RKO (cell line): ENCODE measurements around the gene TBC1D25.

Experiments used
- DNase-seq: peaks from one replicate; pipeline ENCODE4 v3.0.0-alpha.2; 2016; ENCODE audit warnings: low spot score

The TBC1D25 gene

GRCh38 chrX:48560056-48560455, 20.5 kb downstream of the TBC1D25 start:
- DNase-seq: no peak

GRCh38 chrX:48560681-48561080, 21.2 kb downstream of the TBC1D25 start:
- no peak for DNase-seq

DNA sequence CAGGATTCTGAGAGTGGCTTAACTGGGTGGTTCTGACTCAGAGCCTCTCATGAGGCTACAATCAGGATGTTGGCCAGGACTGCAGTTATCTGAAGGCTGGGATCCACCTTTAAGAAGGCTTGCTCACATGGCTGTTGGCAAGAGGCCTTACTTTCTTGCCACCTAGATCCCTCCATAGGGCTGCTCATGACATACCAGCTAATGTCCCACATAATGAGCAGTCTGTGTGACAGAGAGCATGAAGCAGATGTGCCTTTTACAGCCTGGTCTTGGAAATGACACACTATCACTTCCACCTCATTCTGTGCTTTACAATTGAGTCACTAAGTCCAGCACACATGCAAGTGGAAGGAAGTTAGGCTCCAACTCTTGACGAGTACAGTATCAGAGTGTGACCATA, 30.4 kb downstream of the TBC1D25 start:
- DNase-seq: peak; percentile 79

- DNase-seq: peak; percentile 42
These were observed 34.3 kb downstream of the TBC1D25 start for GRCh38 chrX:48573690-48574269.

DNA sequence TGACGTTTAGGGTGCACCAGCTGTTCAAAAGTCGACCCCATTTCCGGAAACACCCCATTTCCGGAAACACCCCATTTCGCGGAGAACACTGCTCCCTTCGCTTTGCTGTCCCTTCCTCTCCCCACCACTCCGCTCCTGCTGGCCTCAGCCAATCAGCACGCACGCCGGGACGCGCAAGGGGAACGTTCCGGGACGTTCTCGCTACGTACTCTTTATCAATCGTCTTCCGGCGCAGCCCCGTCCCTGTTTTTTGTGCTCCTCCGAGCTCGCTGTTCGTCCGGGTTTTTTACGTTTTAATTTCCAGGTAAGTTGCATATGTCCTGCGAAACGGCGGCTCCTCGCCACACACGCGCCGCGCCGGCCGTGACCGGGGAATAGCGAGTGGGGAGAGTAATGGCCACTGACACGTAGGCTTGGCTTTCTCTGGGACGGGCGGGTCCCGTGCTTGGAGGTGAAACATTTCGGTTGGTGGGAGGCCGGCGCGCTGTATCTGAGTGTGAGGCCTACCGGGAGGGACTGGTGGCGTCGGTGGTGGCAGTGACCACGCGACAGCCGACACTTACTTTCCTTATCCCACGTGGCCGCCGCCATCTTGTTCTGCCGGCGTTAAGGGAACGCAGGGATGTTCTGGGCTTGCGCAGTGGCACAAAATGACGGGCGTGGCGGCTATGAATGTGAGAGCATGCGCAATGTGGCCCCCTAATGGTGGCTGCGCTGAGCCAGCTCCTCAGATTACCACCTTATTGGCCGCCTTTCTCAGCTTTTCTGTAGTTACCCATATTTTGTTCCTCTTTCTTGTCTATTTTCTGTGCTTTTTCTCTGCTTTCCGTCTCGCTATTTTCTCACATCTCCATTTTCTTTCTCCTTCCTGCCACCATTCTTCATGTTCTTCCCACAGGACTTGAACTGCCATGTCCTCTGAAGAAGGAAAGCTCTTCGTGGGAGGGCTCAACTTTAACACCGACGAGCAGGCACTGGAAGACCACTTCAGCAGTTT, 35.1 kb downstream of the TBC1D25 start, which contains the start of gene RBM3:
Gene RBM3 (plus strand): TSS at position 215 of the 997 bp plus-strand sequence. CDS start 697 bp downstream, at position 912.
- peak; percentile 91 for DNase-seq

- DNase-seq: no peak
These were observed 36.1 kb downstream of the TBC1D25 start for GRCh38 chrX:48575642-48576041.

GRCh38 chrX:48576108-48576507, 36.6 kb downstream of the TBC1D25 start:
- DNase-seq: no peak

- DNase-seq: no peak
These were observed 39.2 kb downstream of the TBC1D25 start for GRCh38 chrX:48578661-48579128.

GRCh38 chrX:48579259-48579658, 39.7 kb downstream of the TBC1D25 start:
- DNase-seq: no peak

GRCh38 chrX:48580662-48581061, 41.1 kb downstream of the TBC1D25 start:
- no peak for DNase-seq

DNA sequence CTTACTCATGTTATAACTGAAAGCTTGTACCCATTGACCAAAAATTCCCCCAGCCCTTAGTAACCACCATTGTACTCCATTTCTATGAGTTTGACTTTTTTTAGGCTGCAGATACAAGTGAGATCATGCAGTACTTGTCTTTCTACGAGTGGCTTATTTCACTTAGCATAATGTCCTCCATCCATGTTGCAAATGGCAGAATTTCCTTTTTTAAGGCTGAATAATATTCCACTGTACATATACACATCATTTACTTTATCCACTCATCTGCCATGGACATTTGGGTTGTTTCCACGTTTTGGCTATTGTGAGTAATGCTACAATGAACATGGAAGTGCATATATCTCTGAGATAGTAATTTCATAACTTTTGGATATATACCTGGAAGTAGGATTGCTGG, 45.2 kb downstream of the TBC1D25 start:
- DNase-seq: no peak

GRCh38 chrX:48589482-48590162, 50.1 kb downstream of the TBC1D25 start:
- DNase-seq: no peak

DNA sequence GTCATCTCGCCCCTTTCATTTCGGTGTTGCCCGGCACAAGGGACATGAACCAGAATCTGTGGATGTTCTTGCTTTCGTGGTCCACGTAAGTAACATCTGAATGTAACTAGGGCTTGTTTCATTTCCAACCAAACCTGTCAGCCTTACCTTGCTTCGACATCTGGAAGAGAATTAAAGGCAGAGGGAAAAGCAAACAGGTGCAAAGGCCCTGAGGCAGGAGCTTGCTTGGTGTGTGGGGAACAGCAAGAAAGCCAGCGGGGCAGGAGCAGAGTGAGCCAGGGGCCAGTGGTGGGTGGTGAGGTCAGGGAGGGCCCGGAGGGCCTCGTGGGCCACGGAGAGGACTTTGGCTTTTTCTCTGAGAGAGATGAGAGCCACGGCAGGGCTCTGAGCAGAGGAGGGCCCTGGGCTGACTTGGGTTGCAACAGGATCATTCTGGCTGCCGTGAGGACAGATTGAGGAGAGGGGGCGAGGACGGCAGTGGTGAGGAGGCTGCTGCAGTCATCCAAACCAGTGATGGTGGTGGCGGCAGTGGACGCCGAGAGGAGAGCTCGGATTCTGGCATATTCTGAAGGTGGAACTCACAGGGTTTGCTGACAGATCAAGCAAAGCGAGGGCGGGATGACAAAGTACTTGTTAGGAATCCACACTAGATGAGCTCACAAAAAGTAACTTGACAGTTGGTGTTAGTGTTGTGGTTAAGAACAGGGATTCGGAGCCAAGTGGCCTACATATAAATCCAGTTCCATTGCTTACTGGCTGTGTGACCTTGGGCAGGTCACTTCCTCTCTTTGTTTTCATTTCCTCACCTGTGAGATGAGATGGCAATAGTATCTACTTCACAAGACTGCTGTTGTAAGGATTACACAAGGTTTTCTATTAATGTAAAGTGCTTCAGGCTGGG, 50.9 kb downstream of the TBC1D25 start:
- DNase-seq: no peak

DNA sequence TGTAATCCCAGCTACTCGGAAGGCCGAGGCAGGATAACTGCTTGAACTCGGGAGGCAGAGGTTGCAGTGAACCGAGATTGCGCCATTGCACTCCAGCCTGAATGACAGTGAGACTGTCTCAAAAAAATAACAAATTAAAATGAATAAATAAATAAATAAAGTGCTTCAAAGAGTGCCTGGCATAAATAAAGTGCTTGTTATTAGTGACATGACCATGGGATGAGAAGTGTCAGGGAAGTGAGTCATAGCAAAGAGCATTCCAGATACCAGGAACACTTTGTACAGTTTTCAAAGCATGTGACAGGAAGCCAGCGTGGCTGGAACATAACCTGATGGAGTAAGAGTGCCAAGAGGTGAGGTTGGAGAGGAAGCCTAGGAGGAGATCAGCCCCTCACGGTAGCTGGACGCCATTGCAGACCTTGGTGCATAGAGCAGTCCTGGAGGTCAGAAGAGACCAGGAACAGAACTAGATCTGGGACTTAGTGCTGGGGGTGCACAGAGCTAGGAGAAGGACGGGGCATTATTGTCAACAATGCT, 51.8 kb downstream of the TBC1D25 start:
- DNase-seq: peak; percentile 63

DNA sequence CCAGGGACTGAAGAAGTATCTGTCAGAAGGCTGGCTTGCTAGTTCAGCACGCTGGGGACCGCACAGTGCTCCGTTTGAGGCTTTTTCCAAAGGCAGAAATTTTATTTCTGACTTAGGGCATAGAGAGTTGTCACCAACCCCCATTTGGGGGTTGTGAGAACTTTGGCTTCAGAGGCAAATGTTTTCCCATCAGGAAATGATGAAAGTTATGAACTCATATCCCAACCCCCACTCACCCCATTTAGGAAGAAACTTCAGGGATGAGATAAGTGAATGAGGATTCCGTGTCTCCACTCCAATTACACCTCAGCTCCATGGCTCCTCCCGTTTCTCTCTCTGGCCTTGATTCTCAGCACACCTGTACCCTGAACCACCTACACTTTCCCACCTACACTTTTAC, 53.5 kb downstream of the TBC1D25 start:
- DNase-seq: no peak

- DNase-seq: no peak
These were observed 56.4 kb downstream of the TBC1D25 start for GRCh38 chrX:48595929-48596328.

GRCh38 chrX:48597353-48598264, 58.1 kb downstream of the TBC1D25 start, which contains the start of gene WDR13:
TSS of gene WDR13 (plus strand) at chrX:48597492. CDS start at chrX:48597997, 505 bp downstream.
- DNase-seq: peak; percentile 90

- no peak for DNase-seq
These were observed 59.1 kb downstream of the TBC1D25 start for GRCh38 chrX:48598614-48599013.

DNA sequence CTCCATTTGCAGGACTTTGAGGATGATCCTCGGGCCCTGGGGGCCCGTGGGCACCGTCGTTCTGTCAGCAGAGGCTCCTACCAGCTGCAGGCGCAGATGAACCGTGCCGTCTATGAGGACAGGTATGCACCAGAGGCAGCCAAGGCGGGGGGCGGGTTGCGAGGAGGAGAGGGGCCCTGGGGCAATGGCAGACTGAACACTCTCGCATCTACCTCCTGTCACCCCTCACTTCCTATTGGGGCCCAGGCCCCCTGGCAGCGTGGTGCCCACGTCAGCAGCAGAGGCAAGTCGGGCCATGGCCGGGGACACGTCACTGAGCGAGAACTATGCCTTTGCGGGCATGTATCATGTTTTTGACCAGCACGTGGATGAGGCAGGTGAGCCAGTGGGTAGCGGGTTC, 59.8 kb downstream of the TBC1D25 start:
- no peak for DNase-seq

GRCh38 chrX:48600226-48600625, 60.7 kb downstream of the TBC1D25 start:
- DNase-seq: no peak
